GM15510 (cell line): Measurements from ENCODE around the gene FUT9.

ENCODE experiments used
- POLR2A ChIP-seq: IDR thresholded peaks from 3 replicates; pipeline ENCODE4 v1.6.1; 2011; ENCODE audit warnings: borderline replicate concordance; ENCODE audit not compliant: insufficient read length; ENCODE audit errors: extremely low read depth

The FUT9 gene

GRCh38 chr6:96196633-96197032 lies 180.9 kb downstream of the FUT9 start:
- no peak for TF ChIP-seq POLR2A

GRCh38 chr6:96197241-96197640 lies 181.5 kb downstream of the FUT9 start:
- TF ChIP-seq POLR2A: no peak

GRCh38 chr6:96202571-96202970 lies 186.8 kb downstream of the FUT9 start:
- TF ChIP-seq POLR2A: no peak

- no peak for TF ChIP-seq POLR2A
These were observed 195.6 kb downstream of the FUT9 start for GRCh38 chr6:96211341-96211740.

GRCh38 chr6:96212066-96212465 lies 196.3 kb downstream of the FUT9 start:
- no peak for TF ChIP-seq POLR2A

GRCh38 chr6:96213784-96214183 lies 198.0 kb downstream of the FUT9 start:
- TF ChIP-seq POLR2A: no peak

- no peak for TF ChIP-seq POLR2A
These were observed 207.9 kb downstream of the FUT9 start for GRCh38 chr6:96223695-96224094.

- TF ChIP-seq POLR2A: no peak
These were observed 211.4 kb downstream of the FUT9 start for GRCh38 chr6:96227135-96227534.

GRCh38 chr6:96234444-96234843 lies 218.7 kb downstream of the FUT9 start:
- no peak for TF ChIP-seq POLR2A

- TF ChIP-seq POLR2A: no peak
These were observed 220.2 kb downstream of the FUT9 start for GRCh38 chr6:96235927-96236326.

GRCh38 chr6:96236471-96236870 lies 220.7 kb downstream of the FUT9 start:
- TF ChIP-seq POLR2A: no peak

GRCh38 chr6:96237638-96238347 lies 222.0 kb downstream of the FUT9 start:
- TF ChIP-seq POLR2A: no peak

- TF ChIP-seq POLR2A: no peak
These were observed 230.8 kb downstream of the FUT9 start for GRCh38 chr6:96246563-96246962.

- TF ChIP-seq POLR2A: no peak
These were observed 234.0 kb downstream of the FUT9 start for GRCh38 chr6:96249755-96250154.

- TF ChIP-seq POLR2A: no peak
These were observed 242.0 kb downstream of the FUT9 start for GRCh38 chr6:96257751-96258150.
